Mesangial cell (primary cell): ENCODE data around the gene HMGCS2. TPM values are rescaled to one million over a fixed set of nuclear protein-coding genes. Genes with fewer than 3 reads are reported as not detected.

Source experiments
- total RNA-seq: library from RNA; depleted of rRNA; stranded (reverse); fragments of >200 nt; gene quantifications from 2 replicates; pipeline ENCODE4 v1.2.3, GENCODE V29; 2015

The HMGCS2 gene
- not detected in 2 replicates for total RNA-seq

DNA sequence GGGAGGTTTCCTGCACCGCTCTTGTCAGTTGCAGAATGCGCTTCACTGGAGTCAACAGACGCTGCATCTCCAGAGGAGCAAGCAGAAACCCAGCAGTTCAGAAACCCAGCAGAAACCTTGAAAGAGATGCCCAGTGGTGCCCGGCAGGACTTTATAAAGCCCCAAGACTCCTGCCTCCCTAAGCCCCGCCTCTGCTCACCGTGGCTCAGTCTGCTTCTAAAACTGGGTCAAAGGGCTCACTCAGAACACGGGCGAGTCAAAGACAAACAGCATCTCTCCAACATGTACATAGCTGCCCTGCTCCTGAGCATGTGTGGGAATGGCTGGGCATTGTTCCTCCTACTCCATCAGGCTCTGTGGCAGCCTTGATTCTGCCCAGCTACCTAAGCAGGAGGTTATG lies at the start of gene HMGCS2:
TSS of gene HMGCS2 (minus strand) at position 128 of the 400 bp plus-strand sequence. CDS start at position 67, 61 bp downstream.

DNA sequence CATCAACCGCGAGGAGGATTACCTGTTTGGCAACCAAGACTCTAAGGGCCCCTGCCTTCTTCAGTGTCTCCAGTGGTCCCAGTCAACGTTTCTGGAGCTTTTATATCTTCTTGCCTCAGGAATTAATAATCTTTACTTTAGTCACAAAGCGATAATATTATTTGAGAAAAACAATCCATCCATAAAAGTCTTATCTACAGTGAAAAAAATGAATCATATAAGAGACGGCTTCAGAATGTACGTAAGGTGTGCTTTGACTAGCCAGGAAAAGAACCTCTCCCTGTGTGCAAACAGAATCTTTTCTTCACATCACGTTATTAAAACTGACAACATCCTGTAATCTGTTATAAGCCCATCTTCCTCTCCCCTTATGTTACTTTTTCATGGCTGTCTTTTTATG lies 42.7 kb upstream of the HMGCS2 start, which contains the start of gene REG4:
TSS of gene REG4 (minus strand) at position 74 of the 400 bp plus-strand sequence. CDS start 2,691 bp downstream, outside the sequence.

DNA sequence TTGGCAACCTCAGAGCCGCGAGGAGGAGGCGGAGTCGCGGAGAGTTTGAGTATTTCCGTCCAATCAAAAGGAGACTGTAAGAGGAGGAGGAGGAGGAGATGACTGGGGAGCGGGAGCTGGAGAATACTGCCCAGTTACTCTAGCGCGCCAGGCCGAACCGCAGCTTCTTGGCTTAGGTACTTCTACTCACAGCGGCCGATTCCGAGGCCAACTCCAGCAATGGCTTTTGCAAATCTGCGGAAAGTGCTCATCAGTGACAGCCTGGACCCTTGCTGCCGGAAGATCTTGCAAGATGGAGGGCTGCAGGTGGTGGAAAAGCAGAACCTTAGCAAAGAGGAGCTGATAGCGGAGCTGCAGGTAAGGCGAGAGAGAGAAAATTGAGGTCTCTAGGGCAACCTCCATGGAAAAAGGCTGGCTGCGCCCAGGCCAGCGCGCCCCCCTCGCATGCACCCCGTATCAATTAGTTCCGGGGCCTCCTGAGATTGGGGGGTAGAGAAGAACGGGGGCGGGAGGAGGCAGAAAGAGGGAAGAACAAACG lies 56.8 kb downstream of the HMGCS2 start, which contains the start of gene PHGDH:
TSS of gene PHGDH (plus strand) at position 131 of the 538 bp plus-strand sequence. CDS start at position 220, 89 bp downstream.

Other genes starting within 250 kb of the HMGCS2 start
- 5.2 and 10.8 TPM in 2 replicates for gene ZNF697, start 120.6 kb downstream of the HMGCS2 start, total RNA-seq
- 167 and 189 TPM in 2 replicates for gene PHGDH, start 57.0 kb downstream of the HMGCS2 start, total RNA-seq
- gene REG4, start 42.6 kb upstream of the HMGCS2 start, total RNA-seq: not detected in 2 replicates
- not detected in 2 replicates for gene ADAM30, start 127.6 kb upstream of the HMGCS2 start, total RNA-seq